NOMO-1 treated with DMSO at 0.1 percent for 48 hours (cell line): ENCODE measurements around the gene APOO.

ENCODE experiments used
- DNase-seq: peaks from one replicate; lab custom pipeline; 2025; ENCODE audit not compliant: unreplicated experiment; lab: John Stamatoyannopoulos, UW

The APOO gene

GRCh38 chrX:23788946-23789345 is 118.8 kb downstream of the APOO start:
- DNase-seq, result no peak

GRCh38 chrX:23788521-23788920 is 119.2 kb downstream of the APOO start:
- peak; percentile 12 for DNase-seq

GRCh38 chrX:23787745-23788118 is 120.0 kb downstream of the APOO start:
- DNase-seq, result no peak

GRCh38 chrX:23786268-23786815 is 121.4 kb downstream of the APOO start:
- no peak for DNase-seq

GRCh38 chrX:23785580-23785979 is 122.2 kb downstream of the APOO start:
- no peak for DNase-seq

GRCh38 chrX:23784470-23785331 is 123.0 kb downstream of the APOO start:
- DNase-seq, result peak; percentile 95

GRCh38 chrX:23783589-23784469 is 123.9 kb downstream of the APOO start:
- DNase-seq, result peak; percentile 43
